Kidney (tissue), 14 donors: ENCODE data around the gene DCHS1. TPM values are rescaled to one million over a fixed set of nuclear protein-coding genes. Genes with fewer than 3 reads are reported as not detected.

Source experiments
- DNase-seq, 5 donors: peaks; one replicate each; pipeline ENCODE4 v3.0.0-alpha.2; 2013 to 2020
- FAIRE-seq: peaks from 2 replicates; lab custom pipeline; 2012; peaks lifted over from hg19 to GRCh38; lab: Jason Lieb, UNC
- H3K27ac ChIP-seq, 2 donors: one replicate each; pipeline ENCODE4 v1.7.0; 2013; ENCODE audit warnings: low read depth in 2 of 2, low read length in 2 of 2, inconsistent platforms in 1 of 2
- H3K27me3 ChIP-seq: one replicate; pipeline ENCODE4 v1.7.1; 2013; ENCODE audit warnings: low read length, inconsistent platforms; ENCODE audit not compliant: control insufficient read depth, insufficient read depth
- H3K36me3 ChIP-seq, 3 donors: one replicate each; pipeline versions ENCODE4 v1.7.0 to v1.7.1; 2013; ENCODE audit warnings: low read length in 3 of 3, control low read depth in 1 of 3, inconsistent platforms in 1 of 3; ENCODE audit not compliant: insufficient read depth in 3 of 3, control insufficient read depth in 2 of 3
- H3K4me1 ChIP-seq, 3 donors: one replicate each; pipeline versions ENCODE4 v1.7.0 to v1.7.1; 2013; ENCODE audit warnings: low read length in 3 of 3, inconsistent platforms in 1 of 3, low read depth in 1 of 3; ENCODE audit not compliant: control insufficient read depth in 2 of 3, insufficient read depth in 2 of 3
- H3K4me3 ChIP-seq, 3 donors: one replicate each; pipeline versions ENCODE4 v1.7.0 to v1.8.1; 2013; ENCODE audit warnings: low read length in 3 of 3, control low read depth in 1 of 3, inconsistent platforms in 1 of 3
- H3K9ac ChIP-seq, 3 donors: one replicate each; pipeline versions ENCODE4 v1.7.0 to v1.7.1; 2013; ENCODE audit warnings: low read length in 3 of 3, control low read depth in 1 of 3, inconsistent platforms in 1 of 3
- H3K9me3 ChIP-seq, 3 donors: one replicate each; pipeline versions ENCODE4 v1.7.0 to v1.7.1; 2013; ENCODE audit warnings: low read length in 3 of 3, control low read depth in 1 of 3, inconsistent platforms in 1 of 3; ENCODE audit not compliant: control insufficient read depth in 2 of 3, insufficient read depth in 1 of 3
- CTCF ChIP-seq: IDR thresholded peaks from 3 replicates; pipeline ENCODE4 v1.5.1; 2012; ENCODE audit warnings: mild to moderate bottlenecking, moderate library complexity, borderline replicate concordance; ENCODE audit not compliant: insufficient read depth; ENCODE audit errors: extremely low read depth
- intact Hi-C: fragments of 100-400 bp; cut with DNase I; formaldehyde crosslinking; loops from one replicate; pipeline ENCODE4 v1.11.1; 2022
- polyA plus RNA-seq: library from polyadenylated mRNA; stranded (reverse); fragments of 350-450 nt; fragmentation: Illumina TruSeq; extraction: RNeasy Lipid Tissue Mini Kit (QIAGEN cat#74804); gene quantifications from one replicate; pipeline ENCODE4 v1.2.3, GENCODE V29; 2014; ENCODE audit warnings: low read depth, low replicate concordance; ENCODE audit not compliant: insufficient read depth
- total RNA-seq: library from RNA; stranded (reverse); fragmentation: NEBNext Ultra II Directional; extraction: Animal tissue kit (Norgen Biotek cat#: 25700); gene quantifications from one replicate; pipeline ENCODE4 v1.2.1, GENCODE V29; 2021
- donor health status: control.
- donor health status: control.
- donor health status: control.
- donor health status: control.
- donor health status: control.
- donor health status: DM: yes; HTN: yes; CAD: no.
- donor health status: Normal renal cell carcinoma (clear cell type).

The DCHS1 gene
- total and polyA plus RNA-seq, 2 donors from 2014 or later: 2.4 to 17.0 TPM

- Histone ChIP-seq H3K9me3 (no peaks in the 10 kb centered on the region), H3K9ac (peak overlapping the region; percentile 4 to 71 (median 15)), H3K36me3 (peaks cover 20 to 37% (median 27%) of the 10 kb centered on the region in 3 donors), H3K27me3 (no peaks in the 10 kb centered on the region), H3K27ac (peak overlapping the region; percentile 47 to 88), H3K4me1 (peaks cover 5 to 45% (median 28%) of the 10 kb centered on the region in 3 donors), H3K4me3 (peak overlapping the region in 2 of 3 donors; percentile 0 to 26)
- FAIRE-seq (no peak), DNase-seq (peak in 3 of 5 donors; percentile 5 to 62 (median 23))
- intact Hi-C loops: no loop called here
- TF ChIP-seq CTCF: no peak
Measured at GRCh38 chr11:6607190-6607795, 48.3 kb downstream of the DCHS1 start.

- H3K9ac ChIP-seq: peak overlapping the region; percentile 6 to 91 (median 61)
- FAIRE-seq: peak; percentile 76
- intact Hi-C loops: no loop called here
- DNase-seq: peak; percentile 96 to 98 (median 97)
- H3K4me1 ChIP-seq: peaks cover 5 to 52% (median 28%) of the 10 kb centered on the region in 3 donors
- no peaks in the 10 kb centered on the region for H3K27me3 ChIP-seq
- H3K27ac ChIP-seq: peak overlapping the region; percentile 82 to 90
- peaks cover 20 to 37% (median 27%) of the 10 kb centered on the region in 3 donors for H3K36me3 ChIP-seq
- TF ChIP-seq CTCF: no peak
- H3K9me3 ChIP-seq: no peaks in the 10 kb centered on the region
- peak overlapping the region in 2 of 3 donors; percentile 2 to 91 for H3K4me3 ChIP-seq
Measured at GRCh38 chr11:6606471-6607189, 49.0 kb downstream of the DCHS1 start.

DNA sequence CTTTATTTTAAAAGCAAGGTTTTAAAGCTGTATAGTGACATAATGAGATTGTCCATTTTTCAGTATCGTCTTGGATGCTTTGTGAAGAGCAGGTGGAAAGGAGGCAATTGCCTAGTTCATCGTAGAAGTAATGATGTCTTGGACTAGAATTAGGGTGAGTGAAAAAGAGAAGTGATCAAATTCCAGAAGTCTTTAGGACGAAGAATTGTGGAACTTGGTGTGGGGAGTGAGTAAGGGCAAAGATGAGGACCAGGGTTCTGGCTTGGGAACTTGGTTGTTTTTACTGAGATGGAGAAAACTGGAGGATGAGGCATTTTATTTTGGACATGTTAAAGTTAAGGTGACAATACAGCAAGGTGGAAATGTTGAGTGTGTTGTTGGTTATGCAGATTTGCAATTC is 50.8 kb downstream of the DCHS1 start:
- peak in 1 of 5 donors; percentile 2 for DNase-seq
- intact Hi-C loops: no loop called here
- TF ChIP-seq CTCF: no peak
- no peak for FAIRE-seq
- peaks cover 16 to 34% (median 34%) of the 10 kb centered on the region in 3 donors for H3K36me3 ChIP-seq
- peak overlapping the region in 1 of 2 donors; percentile 97 for H3K27ac ChIP-seq
- peaks cover 5 to 45% (median 20%) of the 10 kb centered on the region in 3 donors for H3K4me1 ChIP-seq
- no peaks in the 10 kb centered on the region for H3K27me3 ChIP-seq
- no peaks in the 10 kb centered on the region for H3K9me3 ChIP-seq
- peak overlapping the region; percentile 89 to 98 (median 91) for H3K9ac ChIP-seq
- H3K4me3 ChIP-seq: peak overlapping the region; percentile 91 to 95 (median 93)
